Stomach (tissue), 9 donors: ENCODE data around the gene NRXN2. TPM values are rescaled to one million over a fixed set of nuclear protein-coding genes. Genes with fewer than 3 reads are reported as not detected.

ENCODE experiments used
- DNase-seq, 2 donors: peaks; one replicate each; pipeline versions ENCODE4 v3.0.0 to v3.0.0-alpha.2; 2013 to 2019
- H3K27ac ChIP-seq, 5 donors: fragments of 200-600 bp in 4 of 5; sonication (generic) in 4 of 5; one replicate each; pipeline ENCODE4 v1.5.1; 2013 to 2019; ENCODE audit warnings: mild to moderate bottlenecking in 1 of 5, moderate library complexity in 1 of 5
- H3K27me3 ChIP-seq, 3 donors: fragments of 200-600 bp; sonication (generic); one replicate each; pipeline ENCODE4 v1.5.1; 2017 to 2019; ENCODE audit warnings: mixed run types in 1 of 3
- H3K36me3 ChIP-seq, 4 donors: fragments of 200-600 bp; sonication (generic); 1 replicate in 3 of 4; 2 replicates in 1 of 4; pipeline ENCODE4 v1.5.1; 2016 to 2019
- H3K4me1 ChIP-seq, 4 donors: fragments of 200-600 bp; sonication (generic); one replicate each; pipeline ENCODE4 v1.5.1; 2016 to 2019
- H3K4me3 ChIP-seq, 4 donors: fragments of 200-600 bp; sonication (generic) in 3 of 4; one replicate each; pipeline ENCODE4 v1.5.1; 2016 to 2019; ENCODE audit warnings: mild to moderate bottlenecking in 1 of 4
- H3K9me3 ChIP-seq, 4 donors: fragments of 200-600 bp; sonication (generic); one replicate each; pipeline ENCODE4 v1.5.1; 2016 to 2019
- EP300 ChIP-seq: sonication (generic); formaldehyde crosslinking; IDR thresholded peaks from one replicate; pipeline ENCODE4 v1.6.1; 2017; ENCODE audit warnings: antibody characterized with exemption
- POLR2A ChIP-seq, 4 donors: fragments of 450-650 bp; IDR thresholded peaks; one replicate each; pipeline ENCODE4 v1.6.1; 2016; ENCODE audit warnings: antibody characterized with exemption in 4 of 4, control low read depth in 2 of 4, mild to moderate bottlenecking in 1 of 4, moderate library complexity in 1 of 4
- POLR2AphosphoS5 ChIP-seq, 3 donors: sonication (generic); formaldehyde crosslinking; IDR thresholded peaks; one replicate each; pipeline ENCODE4 v1.6.1; 2016; ENCODE audit warnings: antibody characterized with exemption in 3 of 3
- WGBS, 5 donors: extraction: QIAGEN DNeasy Blood & Tissue Kit in 3 of 5; methylation state at CpG; one replicate each; pipeline versions ENCODE4 v1.1.5 to v1.1.7; 2013 to 2018; 5-methylcytosine and 5-hydroxymethylcytosine counted together
- intact Hi-C: fragments of 100-400 bp; cut with DNase I; formaldehyde crosslinking; loops from one replicate; pipeline ENCODE4 v1.15.1; 2023; ENCODE audit warnings: low total_unique reads
- polyA plus RNA-seq, 3 donors: library from polyadenylated mRNA; stranded (reverse); fragments of 200-250 nt; gene quantifications; one replicate each; pipeline ENCODE4 v1.2.3, GENCODE V29; 2013
- total RNA-seq, 5 donors: library from RNA; depleted of rRNA; stranded (reverse); fragments of >200 nt; gene quantifications; one replicate each; pipeline versions ENCODE4 v1.1.0 to v1.2.3, GENCODE V29; 2014 to 2016
- TF ChIP-seq, protein P1 (sequence below), 7 experiments: fragments of 450-650 bp in 4 of 7; fragments of 200-600 bp in 3 of 7; sonication (generic) in 3 of 7; IDR thresholded peaks; one replicate each; pipeline ENCODE4 v1.5.1; 2016 to 2019; ENCODE audit warnings: antibody characterized with exemption in 7 of 7, control low read depth in 2 of 7, mild to moderate bottlenecking in 1 of 7
- donor health status: healthy with polysubstance abuse.
- donor health status: Bipolar disorder and iron deficiency.
- donor health status: healthy.

Gene NRXN2
- total and polyA plus RNA-seq, 8 donors = 0.14 to 16.9 (median 1.2) TPM; not detected in 4

- DNase-seq = peak in 1 of 2 donors; percentile 48
- peaks cover 0 to 10% (median 8%) of the 10 kb centered on the region in 4 donors for H3K4me1 ChIP-seq
- no peaks in the 10 kb centered on the region for H3K9me3 ChIP-seq
- no peak for TF ChIP-seq POLR2A (IDR thresholded peaks at IDR 0.05)
- no peak for TF ChIP-seq POLR2AphosphoS5 (IDR thresholded peaks at IDR 0.05)
- TF ChIP-seq, protein P1, sequence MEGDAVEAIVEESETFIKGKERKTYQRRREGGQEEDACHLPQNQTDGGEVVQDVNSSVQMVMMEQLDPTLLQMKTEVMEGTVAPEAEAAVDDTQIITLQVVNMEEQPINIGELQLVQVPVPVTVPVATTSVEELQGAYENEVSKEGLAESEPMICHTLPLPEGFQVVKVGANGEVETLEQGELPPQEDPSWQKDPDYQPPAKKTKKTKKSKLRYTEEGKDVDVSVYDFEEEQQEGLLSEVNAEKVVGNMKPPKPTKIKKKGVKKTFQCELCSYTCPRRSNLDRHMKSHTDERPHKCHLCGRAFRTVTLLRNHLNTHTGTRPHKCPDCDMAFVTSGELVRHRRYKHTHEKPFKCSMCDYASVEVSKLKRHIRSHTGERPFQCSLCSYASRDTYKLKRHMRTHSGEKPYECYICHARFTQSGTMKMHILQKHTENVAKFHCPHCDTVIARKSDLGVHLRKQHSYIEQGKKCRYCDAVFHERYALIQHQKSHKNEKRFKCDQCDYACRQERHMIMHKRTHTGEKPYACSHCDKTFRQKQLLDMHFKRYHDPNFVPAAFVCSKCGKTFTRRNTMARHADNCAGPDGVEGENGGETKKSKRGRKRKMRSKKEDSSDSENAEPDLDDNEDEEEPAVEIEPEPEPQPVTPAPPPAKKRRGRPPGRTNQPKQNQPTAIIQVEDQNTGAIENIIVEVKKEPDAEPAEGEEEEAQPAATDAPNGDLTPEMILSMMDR (IDR thresholded peaks at IDR 0.05) = peak in 1 of 7 experiments; percentile 31
- peaks cover 0 to 59% (median 6%) of the 10 kb centered on the region in 3 donors for H3K27me3 ChIP-seq
- intact Hi-C loops = no loop called here
- whole genome bisulfite sequencing, 5 donors = 58 to 67% (median 63%) methylated on average over 15 to 18 of the region's 18 CpGs
- H3K36me3 ChIP-seq = no peaks in the 10 kb centered on the region
- no peak overlapping the region for H3K27ac ChIP-seq
- no peak overlapping the region for H3K4me3 ChIP-seq
Observed at GRCh38 chr11:64650923-64651523, 72.0 kb downstream of the NRXN2 start.

- no peaks in the 10 kb centered on the region for H3K9me3 ChIP-seq
- no peak overlapping the region for H3K4me3 ChIP-seq
- peak in 1 of 2 donors; percentile 51 for DNase-seq
- TF ChIP-seq POLR2AphosphoS5 (IDR thresholded peaks at IDR 0.05) = no peak
- TF ChIP-seq POLR2A (IDR thresholded peaks at IDR 0.05) = no peak
- TF ChIP-seq EP300 = no peak
- TF ChIP-seq, protein P1 (IDR thresholded peaks at IDR 0.05) = no peak
- H3K4me1 ChIP-seq = peaks cover 0 to 10% (median 8%) of the 10 kb centered on the region in 4 donors
- WGBS, 5 donors = 21 to 33% (median 25%) methylated on average over 5 to 6 of the region's 6 CpGs
- intact Hi-C loops = no loop called here
- H3K27ac ChIP-seq = no peak overlapping the region
- H3K27me3 ChIP-seq = peaks cover 0 to 76% (median 21%) of the 10 kb centered on the region in 3 donors
- no peaks in the 10 kb centered on the region for H3K36me3 ChIP-seq
Observed at GRCh38 chr11:64649291-64649697, 73.7 kb downstream of the NRXN2 start.

DNA sequence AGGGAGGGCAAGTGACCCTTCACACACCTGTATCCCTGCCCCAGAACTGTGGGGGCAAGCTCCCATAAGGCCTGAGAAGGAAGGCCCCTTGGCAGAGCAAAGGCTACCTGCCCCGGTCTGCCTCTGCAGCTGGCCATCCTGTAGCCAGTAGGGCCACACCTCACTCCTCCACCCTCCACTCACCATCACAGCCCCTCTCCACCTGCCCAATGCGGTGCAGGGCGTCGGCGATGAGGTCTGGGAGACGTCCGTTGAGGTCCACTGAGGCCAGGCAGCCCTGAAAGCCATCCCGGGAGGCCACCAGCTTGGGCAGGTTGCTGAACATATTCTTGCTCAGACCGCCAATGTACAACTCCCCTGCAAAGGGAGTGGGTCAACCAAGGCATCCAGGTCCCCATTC is 74.4 kb downstream of the NRXN2 start:
- 76 to 93% (median 84%) methylated on average over 5 to 9 of the region's 9 CpGs for WGBS, 5 donors
- TF ChIP-seq POLR2A (IDR thresholded peaks at IDR 0.05) = no peak
- peaks cover 7 to 76% (median 28%) of the 10 kb centered on the region in 3 donors for H3K27me3 ChIP-seq
- no peaks in the 10 kb centered on the region for H3K9me3 ChIP-seq
- intact Hi-C loops = no loop called here
- no peaks in the 10 kb centered on the region for H3K36me3 ChIP-seq
- H3K4me3 ChIP-seq = no peak overlapping the region
- peaks cover 2 to 16% (median 13%) of the 10 kb centered on the region in 4 donors for H3K4me1 ChIP-seq
- H3K27ac ChIP-seq = no peak overlapping the region
- DNase-seq = no peak

GRCh38 chr11:64647019-64647779 is 75.8 kb downstream of the NRXN2 start:
- WGBS, 5 donors = 63 to 80% (median 74%) methylated on average over 9 of the region's 9 CpGs
- TF ChIP-seq, protein P1 (IDR thresholded peaks at IDR 0.05) = no peak
- TF ChIP-seq POLR2A (IDR thresholded peaks at IDR 0.05) (no peak), POLR2AphosphoS5 (IDR thresholded peaks at IDR 0.05) (no peak), EP300 (no peak)
- Histone ChIP-seq H3K4me1 (peaks cover 12 to 18% (median 15%) of the 10 kb centered on the region in 4 donors), H3K27me3 (peaks cover 14 to 85% (median 42%) of the 10 kb centered on the region in 3 donors), H3K4me3 (no peak overlapping the region), H3K36me3 (no peaks in the 10 kb centered on the region), H3K9me3 (no peaks in the 10 kb centered on the region), H3K27ac (no peak overlapping the region)
- no peak for DNase-seq
- intact Hi-C loops = no loop called here
